Right ventricle myocardium superior (tissue), 1 donor: ENCODE measurements around the gene GRPEL2. TPM values are rescaled to one million over a fixed set of nuclear protein-coding genes. Genes with fewer than 3 reads are reported as not detected.

Source experiments
- ATAC-seq: fragments of 200-7000 bp; cut with Tn5 transposase; one replicate; pipeline ENCODE4 v1.9.1; 2020; ENCODE audit warnings: mild to moderate bottlenecking; ENCODE audit not compliant: poor library complexity
- DNase-seq: peaks from one replicate; pipeline ENCODE4 v3.0.0-alpha.2; 2020
- intact Hi-C: fragments of 100-400 bp; cut with DNase I; formaldehyde crosslinking; loops from one replicate; pipeline ENCODE4 v1.11.2; 2022
- total RNA-seq: library from RNA; stranded (reverse); fragmentation: NEBNext Ultra II Directional; extraction: Animal tissue kit (Norgen Biotek cat#: 25700); gene quantifications from one replicate; pipeline ENCODE4 v1.2.1, GENCODE V29; 2021
- donor health status: DM: no; HTN: yes; CAD: no; lungs with severe emphysema.

GRPEL2 gene
- total RNA-seq, 1 donor from 2014 or later = 9.0 TPM

DNA sequence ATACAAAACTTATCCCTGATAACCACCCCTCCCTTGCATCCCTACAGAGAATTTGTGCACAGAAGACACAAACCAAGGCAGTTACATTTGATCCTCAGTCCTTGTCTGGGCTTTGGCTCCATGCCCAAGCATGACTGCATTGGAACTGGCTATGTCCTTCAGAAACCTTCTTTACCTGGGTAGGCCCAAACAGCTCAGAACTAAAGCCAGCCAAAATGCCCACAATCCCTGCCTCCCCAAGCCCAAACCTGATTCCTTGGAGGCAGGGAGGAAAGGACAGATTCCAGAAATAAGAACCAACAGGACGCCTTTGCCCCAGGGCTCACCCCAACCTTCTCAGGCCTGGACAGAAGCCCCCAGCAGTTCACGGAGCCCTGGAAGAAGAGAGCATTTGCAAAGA, 25.6 kb downstream of the GRPEL2 start:
- ATAC-seq = peak; percentile 36
- DNase-seq = no peak
- intact Hi-C loops = loop anchor here (2.0 to 5.0 kb wide), 2 partner anchors 54 to 106 kb away; no protein-coding TSS in a partner anchor

DNA sequence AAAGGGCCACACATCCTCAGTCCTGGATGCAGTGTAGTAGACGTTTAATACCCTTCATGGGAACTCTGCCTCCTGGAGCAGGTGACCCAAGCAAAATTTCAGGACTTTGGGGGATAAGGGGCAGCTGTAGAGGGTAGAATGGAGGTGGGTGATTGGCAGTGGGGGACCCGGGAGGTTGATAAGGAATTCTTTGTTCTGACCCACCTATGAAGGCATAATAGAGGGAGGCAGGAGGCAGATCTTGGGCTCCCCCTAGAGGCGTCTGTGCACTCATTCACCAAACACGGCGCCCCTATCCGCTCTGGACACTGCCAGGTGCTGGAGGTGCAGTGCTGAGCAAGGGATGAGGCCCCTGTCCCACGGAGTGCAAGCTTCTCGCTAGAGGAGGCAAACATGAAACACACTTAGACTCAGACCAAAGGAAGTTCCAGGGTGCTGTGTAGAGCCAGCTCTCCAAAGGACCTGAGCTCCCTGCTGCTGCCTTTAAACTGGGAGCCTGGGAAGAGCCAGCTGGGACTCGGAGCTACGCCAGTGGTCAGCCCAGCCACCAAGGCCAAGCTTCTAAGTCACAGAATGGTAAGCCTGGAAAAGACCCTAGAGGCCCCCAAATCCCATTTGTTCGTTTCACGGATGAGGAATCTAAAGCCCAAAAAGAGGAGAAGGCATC, 26.1 kb downstream of the GRPEL2 start:
- peak; percentile 68 for DNase-seq
- intact Hi-C loops = loop anchor here (2.0 to 5.0 kb wide), 2 partner anchors 54 to 107 kb away; no protein-coding TSS in a partner anchor
- peak; percentile 82 for ATAC-seq

- intact Hi-C loops = loop anchor here (5.0 kb wide), 1 partner anchor 55 kb away; no protein-coding TSS in a partner anchor
- ATAC-seq (no peak), DNase-seq (no peak)
Observed at GRCh38 chr5:149372076-149372795, 26.9 kb downstream of the GRPEL2 start.

- intact Hi-C loops = loop anchor here (5.0 kb wide), 1 partner anchor 56 kb away; no protein-coding TSS in a partner anchor
- ATAC-seq (no peak), DNase-seq (no peak)
Observed at GRCh38 chr5:149372932-149373331, 27.6 kb downstream of the GRPEL2 start.

GRCh38 chr5:149374303-149374702, 29.0 kb downstream of the GRPEL2 start:
- no peak for ATAC-seq
- intact Hi-C loops = loop anchor here (5.0 kb wide), 1 partner anchor 57 kb away; no protein-coding TSS in a partner anchor
- DNase-seq = no peak

DNA sequence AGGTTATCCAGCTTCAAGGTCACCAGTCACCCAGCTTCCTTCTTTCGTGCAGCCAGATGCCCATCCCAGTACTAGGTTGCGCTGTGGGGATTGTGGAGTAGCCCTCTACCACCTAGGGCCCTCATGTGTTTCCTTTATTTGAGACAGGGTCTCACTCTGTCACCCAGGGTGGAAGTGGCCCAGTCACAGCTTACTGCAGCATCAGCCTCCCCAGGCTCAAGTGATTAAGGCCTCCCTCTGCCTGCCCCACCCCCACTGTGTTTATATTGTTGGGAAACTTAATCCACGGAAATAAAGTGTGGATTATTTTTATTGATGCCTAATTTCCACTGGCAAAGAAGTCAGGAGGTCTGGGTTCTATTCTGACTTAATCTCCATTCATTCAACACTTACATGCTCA, 29.5 kb downstream of the GRPEL2 start:
- ATAC-seq (no peak), DNase-seq (no peak)
- intact Hi-C loops = loop anchor here (5.0 kb wide), 1 partner anchor 58 kb away; no protein-coding TSS in a partner anchor

GRCh38 chr5:149375434-149375833, 30.1 kb downstream of the GRPEL2 start:
- ATAC-seq = no peak
- DNase-seq = no peak
- intact Hi-C loops = no loop called here

- DNase-seq (no peak), ATAC-seq (no peak)
- intact Hi-C loops = no loop called here
Observed at GRCh38 chr5:149376104-149376503, 30.8 kb downstream of the GRPEL2 start.

- ATAC-seq = no peak
- intact Hi-C loops = no loop called here
- no peak for DNase-seq
Observed at GRCh38 chr5:149376711-149377447, 31.6 kb downstream of the GRPEL2 start.

DNA sequence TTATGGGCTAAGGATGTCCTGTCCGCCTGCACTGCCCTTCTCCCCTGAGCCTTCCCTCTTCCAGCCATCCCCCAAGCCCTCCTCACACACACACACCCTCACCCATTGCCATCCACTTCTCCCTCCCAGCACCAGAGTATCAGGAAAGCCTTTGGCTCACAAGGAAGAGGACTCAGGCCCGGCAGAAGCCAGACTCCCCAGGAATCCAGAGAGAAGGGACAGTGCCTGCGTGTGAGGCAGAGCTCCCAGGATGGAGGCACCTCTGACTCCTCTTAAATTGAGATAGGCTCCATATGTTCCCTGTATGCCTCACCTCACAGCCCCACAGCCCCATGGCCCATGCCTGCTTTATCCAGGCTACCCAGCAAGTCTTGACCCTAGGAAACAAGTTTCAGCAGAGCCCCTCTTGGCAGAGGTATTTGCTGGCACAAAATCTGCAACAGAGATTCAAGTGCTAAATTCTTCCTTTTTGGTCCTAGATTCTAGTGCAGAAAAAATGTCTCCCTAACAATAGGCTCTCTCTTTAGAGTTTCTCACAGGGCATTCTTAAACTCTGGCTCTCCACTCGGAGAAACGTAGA, 33.0 kb downstream of the GRPEL2 start:
- DNase-seq (no peak), ATAC-seq (no peak)
- intact Hi-C loops = no loop called here

- intact Hi-C loops = no loop called here
- ATAC-seq = no peak
- DNase-seq = no peak
Observed at GRCh38 chr5:149379177-149379761, 34.0 kb downstream of the GRPEL2 start, which contains the start of gene IL17B. Gene IL17B (minus strand): TSS chr5:149379292. CDS start chr5:149379225, 67 bp downstream.

DNA sequence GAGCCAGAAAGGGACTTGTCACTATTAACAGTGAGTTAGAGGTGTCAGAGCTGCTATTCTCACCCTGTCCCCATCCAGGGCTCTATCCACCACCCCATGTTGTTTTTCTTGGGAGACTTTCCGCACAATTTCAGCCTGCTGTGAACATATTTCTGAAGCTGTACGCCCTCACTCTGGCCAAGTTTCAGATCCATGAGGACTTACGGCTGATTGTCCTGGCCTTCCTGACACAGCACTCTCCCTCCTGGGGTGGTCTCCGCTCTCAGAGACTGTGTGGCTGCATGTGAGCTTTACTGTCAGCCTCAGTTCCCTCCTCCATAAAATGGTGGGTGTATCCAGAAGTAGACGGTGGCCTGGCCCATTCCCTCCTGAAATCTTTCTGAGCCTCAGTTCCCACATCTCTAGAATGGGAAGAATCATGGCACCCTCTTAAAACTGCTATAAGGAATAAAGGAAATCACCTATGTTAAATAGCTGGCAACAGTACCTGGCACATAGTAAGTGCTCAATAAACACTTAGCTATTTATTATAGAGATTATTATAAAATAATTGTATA, 34.6 kb downstream of the GRPEL2 start:
- intact Hi-C loops = loop anchor here (5.0 kb wide), 1 partner anchor 182 kb away; no protein-coding TSS in a partner anchor
- no peak for DNase-seq
- no peak for ATAC-seq

DNA sequence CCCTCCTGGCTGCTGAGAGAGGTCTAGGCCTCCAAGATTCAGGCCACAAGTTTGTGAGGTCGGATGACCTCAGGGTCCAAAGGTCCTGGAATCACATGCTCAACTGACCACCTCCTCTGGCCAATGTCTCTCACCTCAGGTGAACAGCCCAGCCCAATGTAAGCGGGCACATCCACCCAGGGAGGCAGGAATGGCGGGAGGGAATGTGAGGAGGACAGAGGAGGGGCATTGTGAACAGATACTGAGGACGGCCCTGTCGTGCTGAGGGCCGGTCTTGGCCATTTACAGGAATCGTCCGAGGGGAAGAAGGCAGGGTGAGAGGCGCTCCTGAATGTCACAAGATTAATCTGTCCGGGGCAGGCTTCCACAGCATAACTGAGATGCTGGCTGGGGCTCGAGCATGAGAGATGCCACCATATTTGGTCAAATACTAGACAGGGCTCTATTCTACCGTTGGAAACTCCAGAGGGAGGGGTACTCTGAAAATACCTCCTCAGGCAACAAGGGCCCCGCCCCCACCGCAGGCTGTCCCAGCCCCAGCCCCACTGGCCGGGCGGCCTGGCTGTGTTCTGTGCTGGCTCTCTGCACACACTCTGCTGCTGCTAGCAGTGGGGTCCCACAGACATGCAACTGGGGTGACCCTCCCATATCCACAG, 35.3 kb downstream of the GRPEL2 start:
- ATAC-seq (no peak), DNase-seq (no peak)
- intact Hi-C loops = loop anchor here (5.0 kb wide), 1 partner anchor 182 kb away; no protein-coding TSS in a partner anchor

DNA sequence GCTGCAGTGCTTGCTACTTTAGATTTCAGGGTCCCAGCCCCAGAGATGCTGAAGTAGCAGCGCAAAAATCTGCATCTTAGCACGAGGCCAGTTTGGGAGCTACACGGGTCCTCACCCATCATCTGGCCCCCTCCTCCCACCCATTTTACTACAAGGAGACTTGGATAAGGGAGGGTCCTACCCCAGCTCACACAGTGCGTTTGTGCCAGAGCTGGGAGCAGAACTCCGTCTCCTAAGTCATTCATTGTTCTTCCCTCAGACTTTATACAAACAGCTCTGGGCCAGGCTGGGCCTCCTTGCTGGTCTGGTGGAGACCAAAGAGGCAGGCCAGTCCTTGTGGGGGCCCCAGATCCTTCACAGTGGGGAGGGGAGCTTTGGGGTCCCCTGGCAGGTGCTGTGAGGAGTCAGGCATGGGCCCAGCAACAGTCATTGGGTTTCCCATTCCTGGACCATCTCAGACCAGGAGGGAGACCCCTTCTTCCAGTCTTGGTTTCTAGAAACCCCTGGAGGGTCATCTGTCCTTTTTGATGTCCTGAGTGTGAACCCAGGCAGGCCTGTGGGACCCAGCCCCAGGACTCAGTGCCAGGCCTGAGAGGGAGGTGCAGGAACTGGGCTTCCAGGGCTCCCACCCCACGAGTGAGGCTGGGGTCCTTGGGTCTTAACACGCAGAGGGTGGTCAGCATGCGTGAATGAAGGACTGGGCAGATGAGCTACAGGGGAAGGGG, 36.1 kb downstream of the GRPEL2 start:
- DNase-seq = no peak
- no peak for ATAC-seq
- intact Hi-C loops = loop anchor here (5.0 kb wide), 1 partner anchor 181 kb away; no protein-coding TSS in a partner anchor

DNA sequence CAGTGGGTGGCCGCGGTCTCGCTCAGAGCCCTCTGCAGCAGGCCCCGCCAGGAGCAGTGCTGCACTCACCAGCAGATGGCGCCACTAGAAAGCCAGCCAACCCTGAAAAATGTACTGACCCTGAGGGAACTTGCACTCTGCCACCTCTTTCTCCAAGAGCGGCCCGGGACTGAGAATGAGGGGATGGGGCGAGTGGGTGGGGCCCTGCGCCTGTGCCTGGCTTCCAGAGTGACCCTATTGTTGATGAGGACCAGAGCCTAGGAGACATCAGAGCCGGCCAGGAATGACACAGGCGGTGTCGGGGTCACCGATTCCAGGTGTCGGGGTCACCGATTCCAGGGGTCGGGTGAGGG, 36.7 kb downstream of the GRPEL2 start:
- ATAC-seq (peak; percentile 81), DNase-seq (peak; percentile 87)
- intact Hi-C loops = loop anchor here (2.0 to 5.0 kb wide), 2 partner anchors 49 to 180 kb away; no protein-coding TSS in a partner anchor

- DNase-seq (no peak), ATAC-seq (peak; percentile 0)
- intact Hi-C loops = loop anchor here (2.0 to 5.0 kb wide), 2 partner anchors 48 to 180 kb away; no protein-coding TSS in a partner anchor
Observed at GRCh38 chr5:149382517-149383220, 37.4 kb downstream of the GRPEL2 start.
